ENCODE measurements around the gene PDIK1L. TPM values are rescaled to one million over a fixed set of nuclear protein-coding genes. Genes with fewer than 3 reads are reported as not detected.
"Not testable (repeated sequence)": the region's sequence is repeated elsewhere in the genome, so short reads cannot be mapped to it uniquely, and the experiment has no call there.

PDIK1L gene
- total RNA-seq, 3 donors from 2014 or later (not counting 1 experiment from before 2014, with no cell fraction given) = 3.1 to 8.2 (median 8.1) TPM

DNA sequence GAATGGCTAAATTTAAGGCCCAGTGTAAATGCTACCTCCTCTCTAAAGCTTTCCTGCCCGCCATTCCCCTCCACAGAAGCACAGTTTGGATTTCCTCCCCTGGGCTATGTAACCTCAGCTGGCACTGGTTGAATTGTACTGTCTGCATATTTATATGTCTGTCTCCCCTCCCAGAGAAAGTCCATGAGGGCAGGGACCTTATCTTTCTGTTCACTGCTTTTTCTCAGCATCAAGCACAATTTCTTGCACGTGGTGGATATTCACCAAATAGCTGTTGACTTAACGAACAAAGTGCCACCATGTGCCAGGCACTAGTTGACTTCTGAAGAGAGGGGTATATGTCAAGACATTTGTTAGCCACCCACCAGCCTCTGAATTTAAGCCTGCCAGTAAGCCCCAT lies 9.5 kb upstream of the PDIK1L start:
- Mint-ChIP-seq H3K36me3 (no peaks in the 10 kb centered on the region), H3K9me3 (no peaks in the 10 kb centered on the region), H3K27me3 (ENCODE audit: low read depth in 2 of 2) (peaks cover 3 to 6% of the 10 kb centered on the region in 2 donors), H3K4me1 (no peaks in the 10 kb centered on the region), H3K27ac (no peak overlapping the region), H3K4me3 (no peak overlapping the region)
- no peaks in the 10 kb centered on the region for H3K9me3 ChIP-seq (ENCODE audit: control insufficient read depth, insufficient read depth, low read length)
- WGBS (ENCODE audit: insufficient coverage) = 82% methylated on average over 3 of the region's 3 CpGs
- no peak for ATAC-seq
- intact Hi-C loops (cut with micrococcal nuclease) = loop anchor here (10.0 kb wide), 1 partner anchor 293 kb away; no protein-coding TSS in a partner anchor
- H3K4me1 ChIP-seq (ENCODE audit: control insufficient read depth, insufficient read depth, low read length) = no peaks in the 10 kb centered on the region
- H3K27me3 ChIP-seq (ENCODE audit: control insufficient read depth, insufficient read depth, low read length) = no peaks in the 10 kb centered on the region
- TF ChIP-seq, protein P1, sequence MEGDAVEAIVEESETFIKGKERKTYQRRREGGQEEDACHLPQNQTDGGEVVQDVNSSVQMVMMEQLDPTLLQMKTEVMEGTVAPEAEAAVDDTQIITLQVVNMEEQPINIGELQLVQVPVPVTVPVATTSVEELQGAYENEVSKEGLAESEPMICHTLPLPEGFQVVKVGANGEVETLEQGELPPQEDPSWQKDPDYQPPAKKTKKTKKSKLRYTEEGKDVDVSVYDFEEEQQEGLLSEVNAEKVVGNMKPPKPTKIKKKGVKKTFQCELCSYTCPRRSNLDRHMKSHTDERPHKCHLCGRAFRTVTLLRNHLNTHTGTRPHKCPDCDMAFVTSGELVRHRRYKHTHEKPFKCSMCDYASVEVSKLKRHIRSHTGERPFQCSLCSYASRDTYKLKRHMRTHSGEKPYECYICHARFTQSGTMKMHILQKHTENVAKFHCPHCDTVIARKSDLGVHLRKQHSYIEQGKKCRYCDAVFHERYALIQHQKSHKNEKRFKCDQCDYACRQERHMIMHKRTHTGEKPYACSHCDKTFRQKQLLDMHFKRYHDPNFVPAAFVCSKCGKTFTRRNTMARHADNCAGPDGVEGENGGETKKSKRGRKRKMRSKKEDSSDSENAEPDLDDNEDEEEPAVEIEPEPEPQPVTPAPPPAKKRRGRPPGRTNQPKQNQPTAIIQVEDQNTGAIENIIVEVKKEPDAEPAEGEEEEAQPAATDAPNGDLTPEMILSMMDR (IDR thresholded peaks at IDR 0.05) = no peak
- no peak overlapping the region for H3K4me3 ChIP-seq (ENCODE audit: low read length)
- H3K27ac ChIP-seq (ENCODE audit: low read length) = no peak overlapping the region
- H3K36me3 ChIP-seq (ENCODE audit: control insufficient read depth, insufficient read depth, low read length) = no peaks in the 10 kb centered on the region
- no peak for DNase-seq

GRCh38 chr1:26102526-26102925 lies 9.1 kb upstream of the PDIK1L start:
- intact Hi-C loops (cut with micrococcal nuclease) = loop anchor here (10.0 kb wide), 1 partner anchor 292 kb away; no protein-coding TSS in a partner anchor
- Mint-ChIP-seq H3K27ac (no peak overlapping the region), H3K4me3 (no peak overlapping the region), H3K9me3 (no peaks in the 10 kb centered on the region), H3K4me1 (no peaks in the 10 kb centered on the region), H3K27me3 (ENCODE audit: low read depth in 2 of 2) (peaks cover 3 to 6% of the 10 kb centered on the region in 2 donors), H3K36me3 (no peaks in the 10 kb centered on the region)
- no peak for ATAC-seq
- H3K36me3 ChIP-seq (ENCODE audit: control insufficient read depth, insufficient read depth, low read length) = no peaks in the 10 kb centered on the region
- no peaks in the 10 kb centered on the region for H3K9me3 ChIP-seq (ENCODE audit: control insufficient read depth, insufficient read depth, low read length)
- no peak for DNase-seq
- no peak overlapping the region for H3K4me3 ChIP-seq (ENCODE audit: low read length)
- TF ChIP-seq, protein P1 (IDR thresholded peaks at IDR 0.05) = no peak
- H3K4me1 ChIP-seq (ENCODE audit: control insufficient read depth, insufficient read depth, low read length) = no peaks in the 10 kb centered on the region
- H3K27ac ChIP-seq (ENCODE audit: low read length) = no peak overlapping the region
- H3K27me3 ChIP-seq (ENCODE audit: control insufficient read depth, insufficient read depth, low read length) = no peaks in the 10 kb centered on the region
- 64% methylated on average over 2 of the region's 2 CpGs for WGBS (ENCODE audit: insufficient coverage)

- not testable (repeated sequence) for H3K9me3 Mint-ChIP-seq; ATAC-seq; H3K4me1 Mint-ChIP-seq; H3K4me1 ChIP-seq (ENCODE audit: control insufficient read depth, insufficient read depth, low read length); H3K36me3 ChIP-seq (ENCODE audit: control insufficient read depth, insufficient read depth, low read length); H3K27me3 Mint-ChIP-seq (ENCODE audit: low read depth in 2 of 2); H3K27ac Mint-ChIP-seq; H3K27me3 ChIP-seq (ENCODE audit: control insufficient read depth, insufficient read depth, low read length); H3K27ac ChIP-seq (ENCODE audit: low read length); H3K9me3 ChIP-seq (ENCODE audit: control insufficient read depth, insufficient read depth, low read length); H3K4me3 Mint-ChIP-seq; H3K36me3 Mint-ChIP-seq; H3K4me3 ChIP-seq (ENCODE audit: low read length); DNase-seq
- TF ChIP-seq, protein P1 (IDR thresholded peaks at IDR 0.05) = peak; percentile 55
- 58% methylated on average over 4 of the region's 5 CpGs for WGBS (ENCODE audit: insufficient coverage)
- intact Hi-C loops (cut with micrococcal nuclease) = loop anchor here (1.0 to 10.0 kb wide), 4 partner anchors 40 to 290 kb away; no protein-coding TSS in a partner anchor
Observed at GRCh38 chr1:26105226-26105548, 6.4 kb upstream of the PDIK1L start.
